Brain microvascular endothelial cell (primary cell): Measurements from ENCODE around the gene ANO9.

Experiments used
- DNase-seq: peaks from one replicate; pipeline ENCODE4 v3.0.0-alpha.2; 2020
- H3K27ac ChIP-seq: fragments of 250-450 bp; sonication (Bioruptor Pico); 2 replicates; pipeline ENCODE4 v1.5.1; 2020; ENCODE audit warnings: mild to moderate bottlenecking, moderate library complexity
- H3K27me3 ChIP-seq: fragments of 250-450 bp; sonication (Bioruptor Pico); replicated peaks from 2 replicates; pipeline ENCODE4 v1.5.1; 2020; ENCODE audit warnings: mild to moderate bottlenecking
- H3K36me3 ChIP-seq: fragments of 250-450 bp; sonication (Bioruptor Pico); replicated peaks from 2 replicates; pipeline ENCODE4 v1.5.1; 2020; ENCODE audit warnings: mild to moderate bottlenecking
- H3K4me3 ChIP-seq: 2 replicates; pipeline ENCODE4 v1.5.1; 2011; ENCODE audit warnings: low read depth, mild to moderate bottlenecking, control low read depth, low read length, moderate library complexity
- CTCF ChIP-seq: IDR thresholded peaks from 2 replicates; pipeline ENCODE4 v1.5.1; 2011; ENCODE audit warnings: low read depth, mild to moderate bottlenecking, moderate library complexity, low read length, control low read depth, inconsistent platforms; ENCODE audit errors: missing control alignments
- in situ Hi-C: cut with HindIII; loops from 2 replicates; pipeline ENCODE4 v1.10.0; 2017; ENCODE audit warnings: low sequenced_read_pairs, low pct_ligation_motif_present

Gene ANO9

GRCh38 chr11:409008-409599, 32.7 kb downstream of the ANO9 start:
- no peak for DNase-seq
- no peak overlapping the region for H3K4me3 ChIP-seq
- H3K27ac ChIP-seq, result no peak overlapping the region
- no peaks in the 10 kb centered on the region for H3K27me3 ChIP-seq
- TF ChIP-seq CTCF, result no peak
- in situ Hi-C loops, result no loop called here
- H3K36me3 ChIP-seq, result no peaks in the 10 kb centered on the region

GRCh38 chr11:408154-409007, 33.4 kb downstream of the ANO9 start:
- no peak overlapping the region for H3K27ac ChIP-seq
- H3K27me3 ChIP-seq, result no peaks in the 10 kb centered on the region
- no peak overlapping the region for H3K4me3 ChIP-seq
- no peak for DNase-seq
- in situ Hi-C loops, result no loop called here
- no peak for TF ChIP-seq CTCF
- no peaks in the 10 kb centered on the region for H3K36me3 ChIP-seq

GRCh38 chr11:407651-408123, 34.1 kb downstream of the ANO9 start:
- in situ Hi-C loops, result no loop called here
- no peaks in the 10 kb centered on the region for H3K36me3 ChIP-seq
- H3K4me3 ChIP-seq, result no peak overlapping the region
- TF ChIP-seq CTCF, result no peak
- no peak for DNase-seq
- no peak overlapping the region for H3K27ac ChIP-seq
- H3K27me3 ChIP-seq, result no peaks in the 10 kb centered on the region

GRCh38 chr11:406796-407650, 34.8 kb downstream of the ANO9 start:
- peak; percentile 71 for DNase-seq
- Histone ChIP-seq H3K27me3 (no peaks in the 10 kb centered on the region), H3K27ac (peak overlapping the region; percentile 21), H3K4me3 (peak overlapping the region; percentile 57), H3K36me3 (no peaks in the 10 kb centered on the region)
- in situ Hi-C loops, result no loop called here
- TF ChIP-seq CTCF, result no peak

GRCh38 chr11:405954-406795, 35.6 kb downstream of the ANO9 start:
- in situ Hi-C loops, result no loop called here
- TF ChIP-seq CTCF, result no peak
- Histone ChIP-seq H3K27me3 (no peaks in the 10 kb centered on the region), H3K4me3 (peak overlapping the region; percentile 57), H3K36me3 (no peaks in the 10 kb centered on the region), H3K27ac (peak overlapping the region; percentile 21)
- DNase-seq, result no peak
